ENCODE results near the gene MRPL52. TPM values are rescaled to one million over a fixed set of nuclear protein-coding genes. Genes with fewer than 3 reads are reported as not detected.

MRPL52 gene
- polyA plus RNA-seq, 2 of the 4 experiments (the other 2 are of a cell fraction) = 116 to 172 TPM

GRCh38 chr14:22822016-22822570, 7.6 kb upstream of the MRPL52 start (continued):
- no peak for TF ChIP-seq HMGXB4 (CRISPR knock-in tag; IDR thresholded peaks at IDR 0.05; ENCODE audit: borderline replicate concordance)

- peak overlapping the region; percentile 79 for H3K4me2 ChIP-seq
- DNase-seq (ENCODE audit: low read depth in 1 of 2, low spot score in 1 of 2) (peak; percentile 83 to 88), FAIRE-seq (no peak), ATAC-seq (peak; percentile 68 to 90)
- H3K27ac ChIP-seq = peak overlapping the region; percentile 82 to 93
- no peak for TF ChIP-seq JUNB (IDR thresholded peaks at IDR 0.05)
- TF ChIP-seq ZC3H11A (IDR thresholded peaks at IDR 0.05) = no peak
- no peak for TF ChIP-seq POLR2AphosphoS2 (conservative IDR thresholded peaks at IDR 0.05; ENCODE audit: low read length)
- TF ChIP-seq MAZ (IDR thresholded peaks at IDR 0.05; ENCODE audit: borderline replicate concordance, low read depth, low read length) = no peak
- TF ChIP-seq SMC3 (IDR thresholded peaks at IDR 0.05) = peak; percentile 89
- TF ChIP-seq TFCP2L1 (CRISPR knock-in tag; IDR thresholded peaks at IDR 0.05) = no peak
- TF ChIP-seq ELK1 (IDR thresholded peaks at IDR 0.05; ENCODE audit: low read depth, low read length) = no peak
- peak in 1 of 2 experiments; percentile 49; a peak in 1 of 5 replicates for TF ChIP-seq JUN (IDR thresholded peaks at IDR 0.05)
- no peak for TF ChIP-seq HES2 (IDR thresholded peaks at IDR 0.05)
- no peak for TF ChIP-seq BCL3 (IDR thresholded peaks at IDR 0.05)
- peak; percentile 85 to 94 for TF ChIP-seq RAD21 (conservative IDR thresholded peaks at IDR 0.05 in 1 of 2, IDR thresholded peaks at IDR 0.05 in 1 of 2)
- no peak for TF ChIP-seq RNF2 (IDR thresholded peaks at IDR 0.05; ENCODE audit: borderline replicate concordance, low read depth)
- no peak for TF ChIP-seq HOXB5 (CRISPR knock-in tag; IDR thresholded peaks at IDR 0.05)
- peak in 1 of 2 experiments; percentile 53; a peak in 1 of 4 replicates for TF ChIP-seq CEBPB (IDR thresholded peaks at IDR 0.05)
- TF ChIP-seq KDM1A (IDR thresholded peaks at IDR 0.05; ENCODE audit: low read depth) = no peak
- TF ChIP-seq MAX (IDR thresholded peaks at IDR 0.05) = no peak
- no peak for TF ChIP-seq HOXA7 (CRISPR knock-in tag; IDR thresholded peaks at IDR 0.05)
- no peak for TF ChIP-seq E2F6 (IDR thresholded peaks at IDR 0.05; ENCODE audit: borderline replicate concordance, low read depth)
- no peak for TF ChIP-seq EP300 (IDR thresholded peaks at IDR 0.05)
- TF ChIP-seq REST (IDR thresholded peaks at IDR 0.05) = no peak
- peak; percentile 85 for TF ChIP-seq CTCF (IDR thresholded peaks at IDR 0.05)
- no peak for TF ChIP-seq RFX5 (IDR thresholded peaks at IDR 0.05)
- no peak for TF ChIP-seq NR3C1 (IDR thresholded peaks at IDR 0.05)
- no peak for TF ChIP-seq EHF (CRISPR knock-in tag; IDR thresholded peaks at IDR 0.05)
- TF ChIP-seq HEYL (CRISPR knock-in tag; IDR thresholded peaks at IDR 0.05) = no peak
- H3K9me3 ChIP-seq = no peaks in the 10 kb centered on the region
- 17% methylated on average over 21 of the region's 34 CpGs for WGBS (ENCODE audit: missing lambda C conversion rate)
- peak overlapping the region; percentile 33 for H3K4me3 ChIP-seq
- CTCF ChIA-PET = interaction anchor here (0.6 to 11.7 kb wide), 56 partner anchors 9 to 414 kb away, joined by 3 to 259 read pairs (median 5); partner anchors contain the start of genes AJUBA, CDH24, MMP14 and OXA1L
- peaks cover 74% of the 10 kb centered on the region for H3K4me1 ChIP-seq
- POLR2A ChIA-PET = interaction anchor here (0.6 to 1.4 kb wide), 6 partner anchors 30 to 164 kb away, joined by 3 to 8 read pairs (median 3); partner anchors contain the start of genes AJUBA and OXA1L
These were observed 7.1 kb upstream of the MRPL52 start for GRCh38 chr14:22822571-22823098.

Measured in A549 (cell line).